ENCODE measurements around the gene MYH9. TPM values are rescaled to one million over a fixed set of nuclear protein-coding genes. Genes with fewer than 3 reads are reported as not detected.
"Not testable (repeated sequence)": the region's sequence is repeated elsewhere in the genome, so short reads cannot be mapped to it uniquely, and the experiment has no call there.

Gene MYH9
- total RNA-seq, 2 donors from 2014 or later, result 521 to 691 TPM

GRCh38 chr22:36277482-36278291 is 110.1 kb downstream of the MYH9 start:
- DNase-seq (ENCODE audit: low spot score in 2 of 2), result peak in 1 of 2 donors; percentile 56
- peak; percentile 71 to 81 for ATAC-seq
- peaks cover 0 to 11% of the 10 kb centered on the region in 2 donors for H3K36me3 Mint-ChIP-seq
- peak overlapping the region; percentile 79 to 96 for H3K27ac Mint-ChIP-seq
- H3K9me3 Mint-ChIP-seq, result no peaks in the 10 kb centered on the region

GRCh38 chr22:36274531-36274930 is 113.2 kb downstream of the MYH9 start:
- H3K9me3 Mint-ChIP-seq, result no peaks in the 10 kb centered on the region
- no peaks in the 10 kb centered on the region for H3K36me3 Mint-ChIP-seq
- peak overlapping the region in 1 of 2 donors; percentile 16 for H3K27ac Mint-ChIP-seq
- no peak for ATAC-seq
- DNase-seq (ENCODE audit: low spot score in 2 of 2), result peak in 1 of 2 donors; percentile 14

GRCh38 chr22:36271951-36272350 is 115.8 kb downstream of the MYH9 start:
- H3K9me3 Mint-ChIP-seq; H3K36me3 Mint-ChIP-seq; DNase-seq (ENCODE audit: low spot score in 2 of 2); ATAC-seq: not testable (repeated sequence)
- peak overlapping the region in 1 of 2 donors; percentile 57 for H3K27ac Mint-ChIP-seq

GRCh38 chr22:36271231-36271630 is 116.5 kb downstream of the MYH9 start:
- H3K27ac Mint-ChIP-seq, H3K9me3 Mint-ChIP-seq, ATAC-seq: not testable (repeated sequence)
- DNase-seq (ENCODE audit: low spot score in 2 of 2), result peak in 1 of 2 donors; percentile 26
- H3K36me3 Mint-ChIP-seq, result peaks cover 0 to 11% of the 10 kb centered on the region in 2 donors

GRCh38 chr22:36267896-36268485 is 119.8 kb downstream of the MYH9 start:
- H3K27ac Mint-ChIP-seq, result peak overlapping the region in 1 of 2 donors; percentile 17
- peak; percentile 8 to 14 for ATAC-seq

GRCh38 chr22:36267058-36267457 is 120.7 kb downstream of the MYH9 start:
- DNase-seq (ENCODE audit: low spot score in 2 of 2), result no peak
- Mint-ChIP-seq H3K9me3 (no peaks in the 10 kb centered on the region), H3K27ac (no peak overlapping the region), H3K36me3 (peaks cover 6 to 19% of the 10 kb centered on the region in 2 donors)
- no peak for ATAC-seq

More at GRCh38 chr22:36267896-36268485, 119.8 kb downstream of the MYH9 start:
- peak in 1 of 2 donors; percentile 49 for DNase-seq (ENCODE audit: low spot score in 2 of 2)
- H3K9me3 Mint-ChIP-seq, result no peaks in the 10 kb centered on the region
- H3K36me3 Mint-ChIP-seq, result peaks cover 6 to 19% of the 10 kb centered on the region in 2 donors

- not testable (repeated sequence) for ATAC-seq, H3K9me3 Mint-ChIP-seq
- Mint-ChIP-seq H3K36me3 (peaks cover 6 to 25% of the 10 kb centered on the region in 2 donors), H3K27ac (peak overlapping the region in 1 of 2 donors; percentile 61)
- peak in 1 of 2 donors; percentile 28 for DNase-seq (ENCODE audit: low spot score in 2 of 2)
Measured at GRCh38 chr22:36263886-36264664, 123.7 kb downstream of the MYH9 start.

- H3K36me3 Mint-ChIP-seq, result peaks cover 10 to 31% of the 10 kb centered on the region in 2 donors
- not testable (repeated sequence) for DNase-seq (ENCODE audit: low spot score in 2 of 2); ATAC-seq; H3K9me3 Mint-ChIP-seq
- H3K27ac Mint-ChIP-seq, result peak overlapping the region in 1 of 2 donors; percentile 8
Measured at GRCh38 chr22:36263216-36263673, 124.5 kb downstream of the MYH9 start.

GRCh38 chr22:36262307-36262706 is 125.5 kb downstream of the MYH9 start:
- not testable (repeated sequence) for ATAC-seq, H3K9me3 Mint-ChIP-seq
- Mint-ChIP-seq H3K27ac (peak overlapping the region; percentile 46), H3K36me3 (peaks cover 15 to 36% of the 10 kb centered on the region in 2 donors)
- peak in 1 of 2 donors; percentile 21 for DNase-seq (ENCODE audit: low spot score in 2 of 2)

- peak in 1 of 2 donors; percentile 30 for DNase-seq (ENCODE audit: low spot score in 2 of 2)
- ATAC-seq, H3K9me3 Mint-ChIP-seq: not testable (repeated sequence)
- Mint-ChIP-seq H3K36me3 (peaks cover 15 to 30% of the 10 kb centered on the region in 2 donors), H3K27ac (peak overlapping the region in 1 of 2 donors; percentile 46)
Measured at GRCh38 chr22:36261675-36262074, 126.1 kb downstream of the MYH9 start.

- Mint-ChIP-seq H3K27ac (peak overlapping the region; percentile 29 to 90), H3K36me3 (peaks cover 15 to 32% of the 10 kb centered on the region in 2 donors)
Measured at GRCh38 chr22:36259615-36260300, 128.0 kb downstream of the MYH9 start.

GRCh38 chr22:36258701-36259614 is 128.8 kb downstream of the MYH9 start:
- H3K27ac Mint-ChIP-seq, result peak overlapping the region; percentile 75 to 90
- DNase-seq (ENCODE audit: low spot score in 2 of 2) (peak in 1 of 2 donors; percentile 71), ATAC-seq (peak; percentile 31 to 84)
- H3K9me3 Mint-ChIP-seq, result no peaks in the 10 kb centered on the region
- peaks cover 21 to 38% of the 10 kb centered on the region in 2 donors for H3K36me3 Mint-ChIP-seq

More at GRCh38 chr22:36259615-36260300, 128.0 kb downstream of the MYH9 start:
- ATAC-seq, result no peak
- no peaks in the 10 kb centered on the region for H3K9me3 Mint-ChIP-seq
- DNase-seq (ENCODE audit: low spot score in 2 of 2), result peak in 1 of 2 donors; percentile 34

- no peaks in the 10 kb centered on the region for H3K9me3 Mint-ChIP-seq
- peaks cover 24 to 39% of the 10 kb centered on the region in 2 donors for H3K36me3 Mint-ChIP-seq
- ATAC-seq, result no peak
- peak overlapping the region; percentile 75 to 90 for H3K27ac Mint-ChIP-seq
- DNase-seq (ENCODE audit: low spot score in 2 of 2), result peak in 1 of 2 donors; percentile 38
Measured at GRCh38 chr22:36257948-36258670, 129.7 kb downstream of the MYH9 start.

GRCh38 chr22:36257308-36257707 is 130.5 kb downstream of the MYH9 start:
- no peaks in the 10 kb centered on the region for H3K9me3 Mint-ChIP-seq
- H3K27ac Mint-ChIP-seq, result peak overlapping the region in 1 of 2 donors; percentile 90
- peak in 1 of 2 donors; percentile 46 for DNase-seq (ENCODE audit: low spot score in 2 of 2)
- no peak for ATAC-seq
- peaks cover 27 to 41% of the 10 kb centered on the region in 2 donors for H3K36me3 Mint-ChIP-seq

All from activated naive CD4-positive, alpha-beta T cell treated with anti-CD3 and anti-CD28 coated beads, Interleukin-2, amount 50 U/mL, for 72 hours (primary cell).